GM21526 (cell line): Measurements from ENCODE around the gene SNCB.
"Not testable (repeated sequence)": the region's sequence is repeated elsewhere in the genome, so short reads cannot be mapped to it uniquely, and the experiment has no call there.

Source experiments
- ATAC-seq: cut with Tn5 transposase; IDR thresholded peaks from one replicate; pipeline ENCODE4 v1.9.1; 2021; ENCODE audit warnings: moderate library complexity; ENCODE audit not compliant: unreplicated experiment, low FRiP score

Gene SNCB

DNA sequence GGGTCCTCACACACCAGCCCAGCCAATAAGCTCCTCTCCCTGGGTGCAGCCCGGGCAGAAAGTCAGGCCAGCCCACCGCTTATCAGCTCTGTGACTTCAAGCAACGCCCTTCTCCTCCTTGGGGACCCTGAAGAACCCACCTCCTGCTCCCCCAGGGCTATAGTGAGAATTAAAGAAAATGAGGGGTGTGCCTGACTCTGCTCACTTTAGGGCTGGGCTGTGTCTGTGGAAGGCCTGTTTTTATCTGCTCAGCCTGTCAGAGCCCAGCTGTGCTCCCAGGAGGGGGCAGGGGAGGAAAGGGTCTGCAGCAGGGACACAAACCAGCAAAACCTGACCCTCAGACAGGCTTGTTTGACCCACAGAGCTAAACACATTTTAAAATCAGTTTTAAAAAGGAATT, 24.3 kb downstream of the SNCB start:
- no peak for ATAC-seq

DNA sequence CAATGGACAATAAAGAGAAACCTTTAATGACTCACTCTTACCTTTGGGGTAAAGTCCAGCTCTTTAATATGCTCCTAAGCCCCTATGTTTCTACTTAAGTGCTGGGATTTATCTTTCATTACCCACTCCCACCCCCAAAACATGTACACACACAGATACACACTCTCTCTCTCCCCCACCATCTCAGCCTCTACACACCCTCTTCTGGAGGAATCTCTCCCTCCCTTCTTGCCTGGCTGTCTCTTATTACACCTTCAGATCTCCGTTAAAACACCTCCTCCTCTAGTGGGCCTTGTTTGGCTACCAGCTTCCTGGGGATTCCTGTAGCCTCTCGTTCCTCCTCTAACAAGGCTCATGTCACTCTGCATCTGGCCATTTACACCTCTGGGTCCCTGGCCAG, 27.2 kb downstream of the SNCB start:
- no peak for ATAC-seq

DNA sequence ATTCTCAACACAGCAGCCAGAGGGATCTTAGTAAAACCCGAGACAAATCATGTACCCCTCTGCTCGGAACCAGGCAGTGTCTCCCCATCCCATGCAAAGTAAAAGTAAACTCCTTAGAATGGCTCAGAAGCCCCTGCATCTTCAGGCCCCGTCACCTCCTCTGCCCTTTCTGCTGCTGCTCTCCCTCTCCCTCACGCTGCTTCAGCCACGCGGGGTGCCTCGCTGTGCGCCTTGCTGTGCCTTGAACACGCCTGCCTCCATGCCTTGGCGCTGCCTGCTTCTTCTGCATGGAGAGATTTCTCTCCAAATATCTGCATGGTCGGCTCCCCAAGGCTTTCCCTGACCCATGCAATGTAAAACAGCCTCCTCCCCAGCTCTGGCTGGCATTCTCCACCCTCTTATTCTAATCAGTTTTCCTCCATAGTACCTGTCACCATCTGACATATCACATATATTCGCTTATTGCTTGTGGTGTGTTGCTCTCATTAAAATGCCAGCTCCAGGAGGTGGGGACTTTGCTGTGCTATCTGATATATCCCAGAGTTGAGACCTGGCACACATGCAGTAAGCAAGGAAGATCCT, 28.3 kb downstream of the SNCB start:
- ATAC-seq, result no peak

DNA sequence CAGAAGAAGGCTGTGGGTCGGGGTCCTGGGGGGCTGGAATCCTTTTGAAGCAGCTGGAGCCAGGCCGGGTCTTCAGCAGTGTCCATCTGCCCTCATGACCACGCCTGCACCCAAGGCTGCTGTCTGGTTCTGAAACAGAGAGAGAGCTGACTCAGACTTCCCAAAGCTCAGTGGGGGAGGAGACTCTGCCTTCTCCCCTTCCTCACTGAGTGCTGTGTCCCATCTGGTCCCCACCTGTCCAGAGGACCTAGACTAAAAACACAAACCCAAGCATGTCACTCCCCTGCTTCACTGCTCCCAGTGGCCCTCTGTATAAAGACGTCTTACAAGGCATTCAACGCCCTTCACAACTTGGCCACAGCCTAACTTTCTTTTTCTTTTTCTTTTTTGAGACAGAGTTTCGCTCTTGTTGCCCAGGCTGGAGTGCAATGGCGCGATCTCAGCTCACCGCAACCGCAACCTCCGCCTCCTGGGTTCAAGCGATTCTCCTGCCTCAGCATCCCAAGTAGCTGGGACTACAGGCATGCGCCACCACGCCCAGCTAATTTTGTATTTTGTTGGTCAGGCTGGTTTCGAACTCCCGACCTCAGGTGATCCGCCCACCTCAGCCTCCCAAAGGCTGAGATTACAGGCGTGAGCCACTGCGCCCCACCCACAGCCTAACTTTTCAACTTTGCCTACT, 30.4 kb downstream of the SNCB start:
- ATAC-seq, result peak; percentile 44

DNA sequence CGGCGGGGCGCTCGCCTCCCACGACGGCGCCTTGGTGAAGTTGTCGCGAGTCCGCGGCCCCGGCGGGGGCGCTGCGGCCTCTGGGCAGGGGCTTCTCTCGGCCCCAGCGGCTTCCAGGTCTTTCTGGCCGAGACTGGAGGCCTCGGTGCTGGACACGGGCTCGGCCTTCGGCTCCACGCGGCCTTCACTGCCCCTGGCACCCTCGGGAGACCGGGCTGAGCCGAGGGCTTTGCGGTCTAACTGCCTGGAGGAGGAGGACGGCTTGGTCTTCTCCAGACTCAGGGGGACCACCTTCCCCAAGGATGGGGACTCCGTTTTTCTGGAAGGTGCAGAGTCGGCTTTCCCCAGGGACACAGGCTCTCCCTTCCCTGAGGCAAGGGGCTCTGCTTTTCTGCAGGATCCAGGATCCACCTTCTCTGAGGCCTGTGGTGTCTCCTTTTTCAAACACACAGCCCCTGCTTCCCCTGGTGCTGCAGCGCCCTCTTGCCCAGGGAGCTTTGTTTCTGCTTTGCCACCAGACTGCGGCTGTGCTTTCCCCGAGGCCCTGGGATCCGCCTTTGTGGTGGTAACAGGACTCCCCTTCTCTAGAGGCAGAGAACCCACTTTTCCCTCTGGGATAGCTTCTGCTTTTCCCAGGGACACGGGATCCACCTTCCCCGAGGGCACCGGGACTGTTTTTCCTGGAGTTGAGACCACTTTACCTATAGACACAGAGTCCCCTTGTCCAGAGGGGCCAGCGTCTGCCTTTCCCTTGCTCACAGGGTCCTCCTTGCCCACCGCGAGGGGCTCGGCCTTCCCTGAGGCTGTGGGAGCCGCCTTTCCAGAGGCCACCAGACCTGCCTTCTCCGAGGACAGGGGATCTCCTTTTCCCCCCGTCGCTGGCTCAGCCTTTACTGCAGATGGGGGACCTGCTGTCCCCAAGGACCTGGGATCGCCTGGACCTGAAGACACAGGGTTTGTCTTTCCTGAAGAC, 32.6 kb downstream of the SNCB start:
- ATAC-seq, result no peak

DNA sequence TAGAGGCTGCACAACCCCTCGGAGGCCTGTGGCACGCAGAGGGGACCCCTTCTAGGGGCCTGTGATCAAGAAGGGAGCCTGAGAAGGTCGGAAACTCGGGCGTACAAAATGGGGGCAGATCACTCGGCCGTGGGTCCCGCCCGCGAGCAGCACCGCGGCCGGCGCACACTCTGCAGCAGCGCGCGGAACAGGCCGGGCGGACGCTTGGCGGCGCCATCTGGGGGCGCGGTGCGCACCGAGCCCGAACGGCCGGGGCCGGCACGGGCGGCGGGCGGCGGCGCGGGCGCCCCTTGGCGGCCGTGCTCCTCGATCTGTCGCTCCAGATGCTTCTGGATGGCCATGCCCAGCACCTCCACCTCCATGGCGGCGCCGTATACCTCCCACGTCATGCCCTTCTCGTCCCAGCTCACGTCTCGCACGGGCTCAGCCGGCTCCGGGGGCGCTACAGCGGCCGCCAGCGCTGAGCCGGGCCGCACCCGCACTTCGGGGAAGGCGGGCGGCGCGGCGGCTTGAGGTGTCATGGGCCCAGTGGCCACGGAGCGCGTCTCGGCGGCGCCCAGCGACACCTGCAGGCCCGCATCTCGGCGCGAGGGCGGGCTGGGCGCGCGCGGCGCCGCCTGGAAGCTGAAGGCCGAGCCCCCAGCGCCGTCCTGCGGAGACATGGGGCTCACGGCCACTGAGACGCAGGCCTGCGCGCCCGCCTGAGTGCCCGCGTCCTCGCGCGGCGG, 33.5 kb downstream of the SNCB start:
- no peak for ATAC-seq

DNA sequence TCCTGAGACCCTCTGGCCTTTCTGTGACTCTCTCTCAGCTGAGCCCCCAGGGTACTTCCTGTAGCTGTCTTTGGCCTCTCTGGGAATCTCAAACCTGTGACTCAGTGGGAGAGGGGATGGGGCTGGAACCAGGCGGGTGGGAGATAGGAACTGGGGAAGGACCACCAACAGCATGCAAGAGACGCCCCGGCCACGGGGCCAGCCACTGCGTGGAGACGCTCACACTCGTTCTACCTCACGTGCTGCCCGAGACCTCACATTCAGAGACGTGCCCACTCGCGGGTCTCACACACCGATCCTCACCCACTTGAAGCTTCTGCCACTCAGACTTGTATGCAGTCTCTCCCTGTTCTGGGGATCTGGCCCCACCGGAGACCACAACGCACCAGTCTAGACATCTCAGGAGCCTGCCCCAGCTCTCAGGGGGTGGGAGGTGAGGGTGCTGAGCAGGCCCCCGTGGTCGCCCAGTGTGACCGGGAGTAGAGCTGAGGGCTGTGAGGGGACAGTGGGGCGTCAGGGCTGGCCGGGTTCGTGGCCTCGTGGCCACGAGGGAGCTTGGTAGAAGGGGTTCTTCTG, 34.2 kb downstream of the SNCB start:
- no peak for ATAC-seq

DNA sequence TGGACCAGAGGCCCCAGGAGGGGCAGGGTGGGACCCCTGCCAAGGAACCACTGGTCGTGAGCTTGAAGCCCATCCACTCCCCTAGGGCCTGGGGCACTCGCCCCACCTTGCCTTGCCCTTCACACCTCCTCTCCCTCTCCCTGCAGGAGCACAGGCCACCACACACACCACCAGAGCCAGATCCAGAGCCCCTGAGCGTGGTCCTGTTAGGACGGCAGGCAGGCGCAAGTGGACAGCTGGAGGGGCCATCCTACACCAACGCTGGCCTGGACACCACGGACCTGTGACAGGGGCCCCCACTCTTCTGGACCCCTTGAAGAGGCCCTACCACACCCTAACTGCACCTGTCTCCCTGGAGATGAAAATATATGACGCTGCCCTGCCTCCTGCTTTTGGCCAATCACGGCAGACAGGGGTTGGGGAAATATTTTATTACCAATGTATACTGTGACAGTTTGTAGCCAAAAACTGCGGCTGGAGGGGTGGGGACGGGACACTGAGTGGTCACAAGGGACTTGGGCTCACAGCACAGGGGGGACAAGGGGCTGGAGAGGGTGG, 34.9 kb downstream of the SNCB start:
- no peak for ATAC-seq

DNA sequence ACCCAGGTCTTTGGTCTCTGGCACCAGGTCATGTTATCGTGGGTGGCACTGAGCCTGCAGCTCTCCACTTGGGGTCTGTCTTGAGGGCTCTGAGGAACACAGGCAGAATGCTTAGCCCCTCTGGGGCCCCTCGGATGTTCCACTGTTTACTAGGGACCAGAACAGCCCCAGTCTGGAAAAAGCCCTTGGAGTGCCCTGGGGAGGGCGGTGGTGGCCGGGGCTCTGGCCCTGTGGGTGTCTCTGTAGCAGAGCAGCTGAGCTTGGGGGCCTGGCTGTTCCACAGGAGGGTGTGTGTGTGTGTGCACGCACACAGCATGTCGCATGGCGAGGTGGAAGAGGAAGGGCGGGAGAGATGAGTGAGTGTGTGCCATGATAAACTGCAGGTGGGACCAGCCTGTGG, 35.8 kb downstream of the SNCB start:
- no peak for ATAC-seq

DNA sequence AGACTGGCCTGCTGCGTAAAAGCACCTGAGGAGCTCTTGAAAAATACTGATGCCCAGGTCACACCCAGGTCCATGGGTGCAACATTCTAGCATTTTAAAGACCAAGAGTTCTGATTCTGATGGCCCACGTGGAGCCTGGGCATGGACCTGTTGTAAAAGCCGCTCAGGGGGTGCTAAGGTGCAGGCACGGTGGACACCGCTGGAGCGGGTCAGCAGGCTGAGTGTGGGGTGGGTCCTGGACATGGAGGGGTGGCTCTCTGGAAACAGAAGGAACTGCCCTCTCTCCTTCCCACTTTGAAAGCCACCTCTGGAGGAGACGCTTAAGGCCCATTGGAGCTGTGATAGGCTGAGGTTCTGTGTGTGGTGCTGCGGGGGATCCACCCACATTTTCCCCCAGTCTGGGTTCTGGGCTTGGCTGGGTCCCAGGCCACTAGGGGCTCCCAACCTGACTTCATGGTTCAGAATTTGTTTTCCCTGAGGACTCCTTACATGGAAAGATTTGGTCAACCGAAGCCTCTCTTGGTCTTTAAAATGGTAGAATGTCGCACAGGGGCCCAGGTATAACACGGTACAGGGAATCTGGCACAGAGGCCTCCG, 37.0 kb downstream of the SNCB start:
- no peak for ATAC-seq

DNA sequence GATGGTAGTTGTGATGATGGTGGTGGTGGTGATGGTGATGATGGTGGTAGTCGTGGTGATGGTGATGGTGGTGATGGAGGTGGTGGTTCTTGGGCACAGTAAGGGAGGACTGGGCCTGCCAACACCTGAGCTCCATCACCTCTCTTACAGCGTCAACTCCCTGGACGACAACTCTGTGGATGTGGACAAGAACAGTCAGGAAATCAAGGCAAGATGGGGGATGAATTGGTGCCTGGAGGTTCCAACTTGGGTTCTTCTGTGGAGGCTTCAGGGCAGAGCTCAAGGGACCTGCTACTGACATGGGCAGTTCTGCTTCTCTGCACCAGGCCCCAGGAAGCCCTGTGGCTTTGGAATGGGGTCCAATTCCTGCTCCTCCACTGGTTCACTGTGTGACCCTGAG, 37.8 kb downstream of the SNCB start:
- ATAC-seq, result no peak

DNA sequence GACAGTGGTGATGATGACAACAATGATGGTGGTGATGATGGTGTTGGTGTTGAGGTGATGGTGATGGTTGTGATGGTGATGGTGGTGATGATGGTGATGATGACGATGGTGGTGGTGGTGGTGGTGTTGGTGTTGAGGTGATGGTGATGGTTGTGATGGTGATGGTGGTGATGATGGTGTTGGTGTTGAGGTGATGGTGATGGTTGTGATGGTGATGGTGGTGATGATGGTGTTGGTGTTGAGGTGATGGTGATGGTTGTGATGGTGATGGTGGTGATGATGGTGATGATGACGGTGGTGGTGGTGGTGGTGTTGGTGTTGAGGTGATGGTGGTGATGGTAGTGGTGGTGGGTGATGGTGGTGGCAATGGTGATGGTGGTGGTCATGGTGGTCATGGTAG, 38.7 kb downstream of the SNCB start:
- not testable (repeated sequence) for ATAC-seq

DNA sequence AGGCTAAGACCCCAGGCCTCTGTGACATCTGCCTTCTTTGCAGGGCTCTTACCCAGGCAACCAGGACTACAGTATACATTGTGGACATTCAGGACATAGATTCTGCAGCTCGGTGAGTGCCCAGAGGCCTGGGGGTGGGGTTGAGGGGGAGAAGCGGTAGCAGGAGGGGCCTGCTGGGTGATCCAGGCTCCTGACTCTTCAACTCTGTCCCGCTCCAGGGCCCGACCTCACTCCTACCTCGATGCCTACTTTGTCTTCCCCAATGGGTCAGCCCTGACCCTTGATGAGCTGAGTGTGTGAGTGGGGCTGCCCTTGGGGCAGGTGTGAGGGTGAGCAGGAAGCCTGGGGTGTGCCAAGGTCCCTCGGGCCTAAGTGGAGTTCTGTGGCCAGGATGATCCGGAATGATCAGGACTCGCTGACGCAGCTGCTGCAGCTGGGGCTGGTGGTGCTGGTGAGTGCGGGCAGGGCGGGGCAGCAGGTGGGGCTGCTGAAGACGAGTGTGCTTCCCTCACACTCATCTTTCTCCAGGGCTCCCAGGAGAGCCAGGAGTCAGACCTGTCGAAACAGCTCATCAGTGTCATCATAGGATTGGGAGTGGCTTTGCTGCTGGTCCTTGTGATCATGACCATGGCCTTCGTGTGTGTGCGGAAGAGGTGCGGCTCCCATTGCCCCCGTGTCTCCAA, 40.2 kb downstream of the SNCB start:
- ATAC-seq, result no peak

DNA sequence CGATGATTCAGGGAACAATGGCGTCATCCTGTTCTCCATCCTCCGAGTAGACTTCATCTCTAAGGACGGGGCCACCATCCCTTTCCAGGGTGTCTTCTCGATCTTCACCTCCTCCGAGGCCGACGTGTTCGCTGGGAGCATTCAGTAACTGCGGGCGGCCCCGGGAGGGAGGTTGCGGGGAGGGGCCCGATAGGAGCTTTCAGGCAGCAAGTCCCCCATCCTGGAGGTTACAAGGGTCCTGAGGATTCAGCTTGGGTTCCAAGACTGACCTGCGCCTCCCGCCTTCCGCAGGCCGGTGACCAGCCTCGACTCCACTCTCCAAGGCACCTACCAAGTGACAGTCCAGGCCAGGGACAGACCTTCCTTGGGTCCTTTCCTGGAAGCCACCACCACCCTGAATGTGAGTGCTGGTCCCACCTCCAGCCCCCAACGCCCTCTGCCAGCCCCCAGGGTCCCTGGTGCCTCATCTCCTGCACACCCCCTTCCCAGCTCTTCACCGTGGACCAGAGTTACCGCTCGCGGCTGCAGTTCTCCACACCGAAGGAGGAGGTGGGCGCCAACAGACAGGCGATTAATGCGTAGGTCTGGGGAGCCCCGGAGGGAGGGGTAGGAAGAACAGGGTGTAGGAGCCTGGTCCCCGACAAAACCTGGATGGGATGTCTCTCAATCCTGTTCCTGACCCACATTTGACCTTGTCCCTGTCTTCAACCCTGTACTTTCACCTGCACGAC, 41.1 kb downstream of the SNCB start:
- ATAC-seq, result no peak

DNA sequence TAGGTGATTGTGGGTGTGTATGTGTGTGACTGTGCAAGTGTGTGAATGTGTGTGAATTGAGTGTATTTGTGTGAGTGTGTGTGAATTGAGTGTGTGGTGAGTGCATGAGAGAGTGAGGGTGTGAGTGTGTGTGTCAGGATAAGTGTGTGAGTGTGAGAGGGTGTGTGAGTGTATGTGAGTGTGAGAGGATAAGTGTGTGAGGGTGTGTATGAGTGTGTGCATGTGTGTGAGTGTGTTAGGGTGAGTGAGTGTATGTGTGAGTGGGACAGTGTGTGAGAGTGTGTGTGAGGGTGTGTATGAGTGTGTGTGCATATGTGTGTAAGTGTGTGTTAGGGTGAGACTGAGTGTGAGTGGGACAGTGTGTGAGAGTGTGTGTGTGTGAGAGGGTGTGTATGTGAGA, 42.0 kb downstream of the SNCB start:
- no peak for ATAC-seq

DNA sequence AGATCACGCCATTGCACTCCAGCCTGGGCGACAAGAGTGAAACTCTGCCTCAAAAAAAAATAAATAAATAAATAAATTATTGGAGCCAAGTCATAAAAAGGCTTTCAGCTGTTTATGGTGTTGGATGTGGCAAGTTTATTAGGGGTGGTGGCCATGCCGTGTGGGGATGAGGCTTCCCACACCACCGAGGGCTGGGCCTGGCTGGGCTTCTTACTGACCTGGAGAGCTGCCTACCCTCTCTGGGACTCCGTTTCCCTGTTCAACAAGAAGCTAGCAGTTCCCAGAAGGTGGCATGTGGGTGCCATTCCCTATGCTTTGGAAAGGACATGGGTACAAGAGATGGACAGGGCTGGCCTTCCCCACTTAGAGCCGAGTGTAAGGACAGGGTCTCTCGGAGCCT, 42.9 kb downstream of the SNCB start:
- ATAC-seq, result no peak

DNA sequence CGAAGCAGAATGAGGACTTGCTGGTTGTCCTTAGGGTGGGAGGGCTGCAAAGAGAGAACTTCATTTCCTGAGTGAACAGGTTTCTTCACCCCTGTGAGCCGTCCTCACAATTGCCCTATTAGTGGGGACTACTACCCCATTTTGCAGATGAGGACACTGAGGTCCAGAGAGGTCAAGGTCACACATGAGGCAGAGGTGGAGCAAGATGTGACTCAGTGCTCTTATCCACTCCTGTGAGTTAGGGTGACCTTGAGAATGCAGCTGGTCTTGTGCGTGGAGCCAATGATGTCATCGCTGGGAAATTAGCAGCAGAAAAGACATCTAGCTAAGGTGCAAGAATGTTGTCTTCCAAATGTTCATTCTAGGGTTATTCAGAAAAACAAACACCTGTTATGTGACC, 47.3 kb downstream of the SNCB start:
- ATAC-seq, result no peak

DNA sequence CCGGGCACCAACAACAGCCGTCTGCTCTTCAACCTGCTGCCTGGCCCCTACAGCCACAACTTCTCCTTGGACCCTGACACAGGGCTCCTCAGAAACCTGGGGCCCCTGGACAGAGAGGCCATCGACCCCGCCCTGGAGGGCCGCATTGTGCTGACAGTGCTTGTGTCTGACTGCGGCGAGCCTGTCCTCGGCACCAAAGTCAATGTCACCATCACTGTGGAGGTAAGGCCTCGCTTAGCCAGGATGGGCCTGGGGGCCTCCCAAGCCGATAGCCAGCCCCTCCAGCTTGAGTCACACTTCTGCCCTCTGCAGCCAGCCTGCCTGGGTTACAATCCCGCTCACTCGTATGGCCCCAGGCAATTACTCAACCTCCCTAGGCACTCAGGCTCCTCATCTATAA, 49.0 kb downstream of the SNCB start:
- no peak for ATAC-seq

DNA sequence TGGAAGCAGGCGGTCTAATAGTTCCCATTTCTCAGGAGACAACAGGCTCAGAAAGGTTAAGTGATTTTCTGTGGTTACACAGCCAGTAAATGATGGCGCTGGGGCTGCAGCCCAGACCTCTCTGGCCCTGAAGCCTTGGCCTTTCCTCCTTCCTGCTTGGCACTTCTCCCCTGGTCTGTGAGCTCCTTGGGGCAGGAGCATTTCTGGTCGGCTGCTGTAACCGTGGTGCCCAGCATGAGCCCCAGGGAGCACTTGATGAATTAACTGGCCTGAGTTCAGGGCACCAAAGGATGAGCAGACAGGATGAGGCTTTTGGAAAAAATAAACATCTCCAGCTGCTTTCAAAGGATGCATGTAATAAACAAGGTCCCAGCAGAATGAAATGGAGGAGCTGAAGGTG, 51.0 kb downstream of the SNCB start:
- ATAC-seq, result no peak
